OCI-LY7 (cell line): ENCODE data around the gene CCDC83.

ENCODE experiments used
- EZH2phosphoT487 ChIP-seq: fragments of 200-600 bp; sonication (generic); IDR thresholded peaks from 2 replicates; pipeline ENCODE4 v1.6.1; 2018; ENCODE audit warnings: low read depth, borderline replicate concordance, mild to moderate bottlenecking, mixed run types, antibody characterized with exemption, low read length, moderate library complexity, mixed read lengths
- TF ChIP-seq, protein P1 (sequence below): fragments of 200-600 bp; sonication (generic); conservative IDR thresholded peaks from 2 replicates; pipeline ENCODE4 v1.5.1; 2014; ENCODE audit warnings: mild to moderate bottlenecking, antibody characterized with exemption, low read length, moderate library complexity, mixed read lengths

- TF ChIP-seq, protein P1, sequence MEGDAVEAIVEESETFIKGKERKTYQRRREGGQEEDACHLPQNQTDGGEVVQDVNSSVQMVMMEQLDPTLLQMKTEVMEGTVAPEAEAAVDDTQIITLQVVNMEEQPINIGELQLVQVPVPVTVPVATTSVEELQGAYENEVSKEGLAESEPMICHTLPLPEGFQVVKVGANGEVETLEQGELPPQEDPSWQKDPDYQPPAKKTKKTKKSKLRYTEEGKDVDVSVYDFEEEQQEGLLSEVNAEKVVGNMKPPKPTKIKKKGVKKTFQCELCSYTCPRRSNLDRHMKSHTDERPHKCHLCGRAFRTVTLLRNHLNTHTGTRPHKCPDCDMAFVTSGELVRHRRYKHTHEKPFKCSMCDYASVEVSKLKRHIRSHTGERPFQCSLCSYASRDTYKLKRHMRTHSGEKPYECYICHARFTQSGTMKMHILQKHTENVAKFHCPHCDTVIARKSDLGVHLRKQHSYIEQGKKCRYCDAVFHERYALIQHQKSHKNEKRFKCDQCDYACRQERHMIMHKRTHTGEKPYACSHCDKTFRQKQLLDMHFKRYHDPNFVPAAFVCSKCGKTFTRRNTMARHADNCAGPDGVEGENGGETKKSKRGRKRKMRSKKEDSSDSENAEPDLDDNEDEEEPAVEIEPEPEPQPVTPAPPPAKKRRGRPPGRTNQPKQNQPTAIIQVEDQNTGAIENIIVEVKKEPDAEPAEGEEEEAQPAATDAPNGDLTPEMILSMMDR = no peak
- no peak for TF ChIP-seq EZH2phosphoT487
Observed at GRCh38 chr11:85961130-85961529, 105.9 kb downstream of the CCDC83 start.
